Right renal cortex interstitium (tissue), 3 donors: Measurements from ENCODE around the gene B3GNT5. TPM values are rescaled to one million over a fixed set of nuclear protein-coding genes. Genes with fewer than 3 reads are reported as not detected.

Source experiments
- DNase-seq, 3 donors: peaks; one replicate each; pipeline ENCODE4 v3.0.0-alpha.2; 2013; ENCODE audit warnings: low read depth in 3 of 3, low spot score in 2 of 3
- polyA plus RNA-seq, 3 donors: library from polyadenylated mRNA; unstranded; fragments of 120-200 nt; gene quantifications; one replicate each; pipeline ENCODE4 v1.2.1, GENCODE V29; 2013; ENCODE audit not compliant: insufficient read length in 3 of 3

Gene B3GNT5
- polyA plus RNA-seq, 3 donors, result 23.8 to 24.9 (median 24.5) TPM

DNA sequence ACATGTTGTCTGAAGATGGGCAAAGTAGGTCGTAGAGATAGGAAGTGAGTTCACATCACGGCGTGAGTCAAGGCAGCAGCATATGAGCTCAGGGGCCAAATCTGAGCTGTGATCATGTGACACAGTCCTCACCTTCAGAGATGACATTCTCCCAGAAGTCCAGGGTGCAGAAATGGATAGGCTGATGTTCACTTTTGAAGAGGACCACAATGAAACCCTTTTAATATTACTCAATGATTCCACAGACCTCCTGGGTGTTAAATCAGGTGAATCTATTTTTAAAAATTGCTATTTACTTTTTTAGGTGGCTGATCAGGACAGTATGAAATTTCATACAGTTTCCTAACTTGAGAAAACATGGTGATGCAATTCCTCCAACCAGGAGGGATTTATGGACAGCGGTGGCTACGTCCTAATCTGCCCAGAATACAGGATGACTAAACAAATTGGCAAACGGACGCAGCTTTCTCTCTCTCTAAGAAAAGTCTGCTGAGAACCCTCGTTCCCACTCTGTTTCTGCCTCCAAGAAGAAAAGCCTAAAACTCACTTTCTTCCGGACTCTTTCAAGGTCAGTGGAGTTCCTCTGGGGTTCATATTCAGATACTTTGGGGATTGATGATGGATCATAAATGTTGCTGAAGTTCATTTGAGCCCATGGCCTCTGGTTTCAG is 34.4 kb downstream of the B3GNT5 start:
- no peak for DNase-seq

GRCh38 chr3:183288117-183288516 is 35.1 kb downstream of the B3GNT5 start:
- DNase-seq, result no peak

DNA sequence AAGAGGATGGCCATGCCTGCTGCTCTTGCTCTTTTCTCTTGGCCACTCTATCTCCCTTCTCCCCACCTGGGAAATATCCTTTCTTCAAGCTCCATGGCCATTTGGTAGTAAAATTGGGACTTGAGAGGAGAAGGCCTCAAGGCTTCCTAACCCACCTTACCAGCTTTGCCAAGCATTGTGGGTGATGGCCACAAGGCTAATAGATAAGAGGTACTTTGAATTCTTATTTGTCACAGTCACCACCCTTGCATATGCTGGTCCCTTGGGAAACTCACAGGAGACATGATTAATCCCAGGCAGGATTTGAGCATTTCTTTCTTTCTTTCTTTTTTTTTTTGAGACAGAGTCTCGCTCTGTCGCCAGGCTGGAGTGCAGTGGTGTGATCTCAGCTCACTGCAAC is 37.2 kb downstream of the B3GNT5 start:
- DNase-seq, result no peak

- DNase-seq, result no peak
Observed at GRCh38 chr3:183291497-183292031, 38.5 kb downstream of the B3GNT5 start.

DNA sequence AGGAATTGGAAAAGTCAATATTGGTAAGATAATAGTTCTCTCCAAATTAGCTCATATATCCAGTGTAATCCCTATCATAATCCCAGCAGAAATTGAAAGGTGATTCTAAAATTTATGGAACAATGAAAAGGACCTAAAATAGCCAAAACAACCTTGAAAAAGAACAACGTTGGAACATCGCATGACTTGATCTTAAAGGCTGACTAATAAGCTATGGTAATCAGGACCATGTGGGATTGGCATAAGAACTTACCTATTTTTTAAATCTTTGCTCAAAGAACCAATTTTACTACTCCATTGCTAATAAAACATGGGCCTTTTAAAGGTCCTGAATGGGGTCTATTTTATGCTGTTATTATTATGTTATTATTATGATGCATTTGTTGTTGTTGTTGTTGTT is 40.9 kb downstream of the B3GNT5 start:
- DNase-seq, result no peak

DNA sequence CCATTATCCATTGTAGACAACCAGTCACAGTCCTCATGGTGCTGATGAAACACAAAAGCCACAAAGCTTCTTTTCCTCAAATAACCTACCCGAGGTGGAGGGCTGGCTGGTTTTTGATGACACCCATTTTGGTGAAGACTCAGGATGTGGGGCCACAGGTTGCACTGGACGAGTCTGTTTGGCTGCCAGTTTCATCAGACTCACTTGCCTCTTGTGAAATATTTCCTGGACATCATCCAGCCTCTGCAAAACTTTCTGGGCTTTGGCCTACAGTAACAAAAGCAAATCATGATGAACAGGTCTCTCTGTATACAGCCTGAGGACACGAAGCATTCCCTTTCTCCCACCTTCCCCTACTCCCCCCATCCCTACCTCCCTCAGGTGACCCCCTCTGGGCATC is 42.2 kb downstream of the B3GNT5 start:
- DNase-seq, result no peak

- no peak for DNase-seq
Observed at GRCh38 chr3:183296944-183297343, 43.9 kb downstream of the B3GNT5 start.

- no peak for DNase-seq
Observed at GRCh38 chr3:183298701-183299153, 45.7 kb downstream of the B3GNT5 start.

GRCh38 chr3:183299976-183300375 is 46.9 kb downstream of the B3GNT5 start:
- DNase-seq, result no peak

GRCh38 chr3:183300996-183301562 is 48.0 kb downstream of the B3GNT5 start:
- no peak for DNase-seq

DNA sequence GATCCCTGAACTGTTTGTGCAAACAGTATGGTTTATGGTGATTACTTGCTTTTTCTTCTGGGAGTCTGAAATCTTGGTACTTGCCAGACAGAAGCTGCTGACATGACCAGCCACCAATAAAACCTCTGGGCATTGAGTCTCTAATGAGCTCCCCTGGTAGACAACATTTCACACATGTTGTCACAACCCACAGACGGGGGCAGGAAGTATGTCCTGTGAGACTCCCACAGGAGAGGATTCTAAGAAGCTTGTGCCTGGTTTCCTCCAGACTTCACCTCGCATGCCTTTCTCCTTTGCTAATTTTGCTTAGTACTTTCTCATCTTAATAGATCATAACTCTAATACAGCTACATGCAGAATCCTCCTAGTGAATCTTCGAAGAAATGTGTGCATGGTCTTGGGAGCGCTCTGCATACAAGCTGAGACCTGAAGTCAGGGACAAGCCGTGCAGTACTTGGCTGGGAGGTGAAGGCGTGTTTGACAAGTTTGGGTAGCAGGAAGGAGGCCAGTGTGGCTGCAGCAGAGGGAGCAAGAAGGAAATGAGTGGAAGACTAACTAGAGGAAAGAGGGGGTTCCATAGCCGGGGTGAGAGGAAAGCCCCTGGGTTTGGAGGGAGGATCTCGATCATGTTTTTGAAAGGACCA is 49.0 kb downstream of the B3GNT5 start:
- no peak for DNase-seq

GRCh38 chr3:183303690-183304089 is 50.6 kb downstream of the B3GNT5 start:
- DNase-seq, result no peak

GRCh38 chr3:183306798-183307671 is 54.0 kb downstream of the B3GNT5 start:
- DNase-seq, result no peak

DNA sequence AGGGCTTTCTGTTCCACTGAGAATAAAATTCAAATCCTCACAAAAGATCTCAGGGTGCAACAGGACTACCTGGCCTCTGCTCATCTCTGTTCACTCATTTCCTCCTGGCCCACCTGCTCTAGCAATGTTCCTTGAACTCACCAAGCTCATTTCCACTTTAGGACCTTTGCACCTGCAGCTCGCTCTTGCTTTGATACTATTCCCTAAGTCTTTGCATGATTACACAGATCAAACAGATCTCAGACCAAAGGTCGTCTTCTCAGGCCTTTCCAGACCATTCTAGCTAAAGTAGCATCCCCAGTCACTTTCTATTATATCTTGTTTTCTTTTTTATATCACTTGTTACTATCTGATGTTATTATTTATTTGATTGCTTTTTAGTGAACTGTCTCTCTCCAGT is 54.7 kb downstream of the B3GNT5 start:
- DNase-seq, result no peak

GRCh38 chr3:183308751-183309150 is 55.7 kb downstream of the B3GNT5 start:
- DNase-seq, result no peak

- DNase-seq, result no peak
Observed at GRCh38 chr3:183309276-183309675, 56.2 kb downstream of the B3GNT5 start.

DNA sequence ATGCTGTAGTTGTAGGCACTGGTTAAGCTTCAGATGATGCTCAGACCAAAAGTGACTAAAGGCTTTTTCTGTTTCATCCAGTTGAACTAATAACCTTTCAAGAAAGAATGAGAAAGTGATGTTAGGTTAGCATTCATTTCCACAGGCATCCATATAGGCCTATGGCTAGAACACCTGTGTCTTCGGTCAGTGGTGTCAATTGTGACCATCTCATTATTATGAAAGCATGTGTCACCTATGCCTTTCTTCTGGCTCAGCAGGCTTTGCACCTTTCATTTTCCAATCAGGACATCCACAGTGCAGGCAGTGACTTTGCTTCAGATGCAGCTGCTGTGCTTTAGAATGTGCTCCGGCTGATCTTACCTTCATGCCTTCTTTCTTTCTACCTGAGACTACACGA is 57.9 kb downstream of the B3GNT5 start:
- no peak for DNase-seq

GRCh38 chr3:183312433-183312832 is 59.4 kb downstream of the B3GNT5 start:
- no peak for DNase-seq

DNA sequence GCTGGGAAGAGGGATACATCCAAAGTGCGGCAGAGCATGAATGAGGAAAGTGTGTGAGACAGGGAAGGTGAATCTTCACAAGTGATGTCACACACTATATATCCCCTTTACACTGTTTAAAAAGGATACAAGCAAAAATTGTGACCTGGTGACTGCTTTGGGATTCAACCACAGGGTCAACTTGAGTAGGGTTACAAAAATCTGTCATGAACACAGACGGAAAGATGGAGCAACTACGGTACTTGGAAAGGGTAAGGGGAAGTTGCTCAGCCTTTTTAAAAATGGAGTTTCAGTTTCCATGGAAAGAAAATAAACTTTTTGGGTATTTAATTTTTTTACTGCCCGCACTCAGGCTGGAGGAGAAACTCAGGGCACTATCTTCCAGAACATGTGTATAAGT is 60.3 kb downstream of the B3GNT5 start:
- no peak for DNase-seq

DNA sequence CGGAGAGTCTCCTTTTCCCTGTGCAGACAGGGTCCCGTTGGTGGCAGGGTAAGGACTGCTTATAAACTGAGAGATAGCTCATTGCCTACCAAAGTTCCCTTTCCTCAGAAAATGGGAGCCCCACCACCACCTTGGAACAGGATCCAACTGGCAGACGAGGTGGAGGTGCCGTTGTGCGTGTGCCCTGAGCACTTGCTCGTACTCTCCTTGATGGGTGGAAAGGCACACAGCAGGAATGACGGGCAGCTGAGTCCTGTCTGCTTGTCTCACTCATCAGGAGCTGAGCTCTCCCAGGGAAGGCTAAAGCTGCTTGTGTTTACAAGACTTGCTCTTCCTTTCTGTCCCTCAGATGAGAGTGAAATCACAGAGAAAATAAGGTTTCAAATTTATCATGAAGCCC is 60.7 kb downstream of the B3GNT5 start:
- no peak for DNase-seq

GRCh38 chr3:183315739-183316138 is 62.7 kb downstream of the B3GNT5 start:
- no peak for DNase-seq
